Left ventricle myocardium superior (tissue), 1 donor: Measurements from ENCODE around the gene PLCB1. TPM values are rescaled to one million over a fixed set of nuclear protein-coding genes. Genes with fewer than 3 reads are reported as not detected.

ENCODE experiments used
- ATAC-seq: fragments of 200-7000 bp; cut with Tn5 transposase; one replicate; pipeline ENCODE4 v1.9.1; 2020; ENCODE audit warnings: mild to moderate bottlenecking, moderate library complexity
- DNase-seq: peaks from one replicate; pipeline ENCODE4 v3.0.0-alpha.2; 2020
- intact Hi-C: fragments of 100-400 bp; cut with micrococcal nuclease; formaldehyde crosslinking; loops from one replicate; pipeline ENCODE4 v1.11.0; 2022
- total RNA-seq: library from RNA; stranded (reverse); fragmentation: NEBNext Ultra II Directional; extraction: Animal tissue kit (Norgen Biotek cat#: 25700); gene quantifications from one replicate; pipeline ENCODE4 v1.2.1, GENCODE V29; 2021
- donor health status: DM: no; HTN: yes; CAD: no; lungs with severe emphysema.

The PLCB1 gene
- total RNA-seq, 1 donor from 2014 or later = 7.7 TPM

GRCh38 chr20:8667306-8667705, 535.2 kb downstream of the PLCB1 start:
- ATAC-seq (peak; percentile 87), DNase-seq (peak; percentile 41)

GRCh38 chr20:8670207-8670892, 538.3 kb downstream of the PLCB1 start:
- DNase-seq (no peak), ATAC-seq (peak; percentile 54)
- intact Hi-C loops = no loop called here

More at GRCh38 chr20:8667306-8667705, 535.2 kb downstream of the PLCB1 start:
- intact Hi-C loops = no loop called here

GRCh38 chr20:8670893-8671215, 538.8 kb downstream of the PLCB1 start:
- no peak for DNase-seq
- intact Hi-C loops = no loop called here
- ATAC-seq = peak; percentile 35

- peak; percentile 36 for ATAC-seq
- intact Hi-C loops = no loop called here
Measured at GRCh38 chr20:8671370-8671961, 539.4 kb downstream of the PLCB1 start.

GRCh38 chr20:8673116-8673515, 541.0 kb downstream of the PLCB1 start:
- intact Hi-C loops = no loop called here
- DNase-seq (no peak), ATAC-seq (no peak)

More at GRCh38 chr20:8671370-8671961, 539.4 kb downstream of the PLCB1 start:
- DNase-seq = no peak

GRCh38 chr20:8675896-8676295, 543.8 kb downstream of the PLCB1 start:
- DNase-seq (no peak), ATAC-seq (no peak)
- intact Hi-C loops = loop anchor here (2.0 kb wide), 1 partner anchor 39 kb away; no protein-coding TSS in a partner anchor

GRCh38 chr20:8678098-8678776, 546.2 kb downstream of the PLCB1 start:
- DNase-seq = no peak
- ATAC-seq = peak; percentile 77
- intact Hi-C loops = no loop called here

GRCh38 chr20:8689337-8689736, 557.3 kb downstream of the PLCB1 start:
- ATAC-seq = no peak
- DNase-seq = no peak
- intact Hi-C loops = no loop called here

- ATAC-seq = no peak
- intact Hi-C loops = no loop called here
Measured at GRCh38 chr20:8690074-8690473, 558.0 kb downstream of the PLCB1 start.

GRCh38 chr20:8693709-8694108, 561.6 kb downstream of the PLCB1 start:
- intact Hi-C loops = no loop called here
- DNase-seq (no peak), ATAC-seq (no peak)

More at GRCh38 chr20:8690074-8690473, 558.0 kb downstream of the PLCB1 start:
- no peak for DNase-seq

GRCh38 chr20:8700756-8701155, 568.7 kb downstream of the PLCB1 start:
- no peak for DNase-seq
- ATAC-seq = no peak
- intact Hi-C loops = no loop called here

- intact Hi-C loops = no loop called here
- ATAC-seq = no peak
- no peak for DNase-seq
Measured at GRCh38 chr20:8706961-8707700, 575.1 kb downstream of the PLCB1 start.

- ATAC-seq = no peak
- intact Hi-C loops = no loop called here
Measured at GRCh38 chr20:8709627-8710026, 577.6 kb downstream of the PLCB1 start.

GRCh38 chr20:8711501-8711900, 579.4 kb downstream of the PLCB1 start:
- intact Hi-C loops = no loop called here
- no peak for ATAC-seq
- DNase-seq = no peak

More at GRCh38 chr20:8709627-8710026, 577.6 kb downstream of the PLCB1 start:
- no peak for DNase-seq

- no peak for ATAC-seq
- DNase-seq = no peak
- intact Hi-C loops = loop anchor here (2.0 kb wide), 1 partner anchor 37 kb away; no protein-coding TSS in a partner anchor
Measured at GRCh38 chr20:8714206-8714605, 582.1 kb downstream of the PLCB1 start.

GRCh38 chr20:8718279-8718678, 586.2 kb downstream of the PLCB1 start:
- ATAC-seq (peak; percentile 61), DNase-seq (peak; percentile 58)
- intact Hi-C loops = no loop called here

GRCh38 chr20:8720089-8720488, 588.0 kb downstream of the PLCB1 start:
- intact Hi-C loops = loop anchor here (5.0 to 10.0 kb wide), 2 partner anchors 333 to 785 kb away; no protein-coding TSS in a partner anchor
- no peak for DNase-seq

GRCh38 chr20:8721098-8721497, 589.0 kb downstream of the PLCB1 start:
- ATAC-seq = peak; percentile 88

More at GRCh38 chr20:8720089-8720488, 588.0 kb downstream of the PLCB1 start:
- ATAC-seq = peak; percentile 54

GRCh38 chr20:8722277-8722928, 590.3 kb downstream of the PLCB1 start:
- ATAC-seq (peak; percentile 81), DNase-seq (no peak)
- intact Hi-C loops = loop anchor here (2.0 to 10.0 kb wide), 3 partner anchors 335 to 788 kb away; no protein-coding TSS in a partner anchor

More at GRCh38 chr20:8721098-8721497, 589.0 kb downstream of the PLCB1 start:
- intact Hi-C loops = loop anchor here (5.0 to 10.0 kb wide), 2 partner anchors 334 to 786 kb away; no protein-coding TSS in a partner anchor
- DNase-seq = peak; percentile 41
